GM18951 (cell line): ENCODE data around the gene SWAP70.

Source experiments
- POLR2A ChIP-seq: IDR thresholded peaks from 4 replicates; pipeline ENCODE4 v1.6.1; 2011; ENCODE audit warnings: mild to moderate bottlenecking; ENCODE audit not compliant: insufficient read length, insufficient read depth; ENCODE audit errors: extremely low read depth
- in situ Hi-C: fragments of 300-500 bp; cut with MboI; formaldehyde crosslinking; loops from one replicate; pipeline ENCODE4 v1.12.0; 2022; ENCODE audit warnings: low sequenced_read_pairs, mixed read lengths, inconsistent platforms; ENCODE audit not compliant: unreplicated experiment

Gene SWAP70

DNA sequence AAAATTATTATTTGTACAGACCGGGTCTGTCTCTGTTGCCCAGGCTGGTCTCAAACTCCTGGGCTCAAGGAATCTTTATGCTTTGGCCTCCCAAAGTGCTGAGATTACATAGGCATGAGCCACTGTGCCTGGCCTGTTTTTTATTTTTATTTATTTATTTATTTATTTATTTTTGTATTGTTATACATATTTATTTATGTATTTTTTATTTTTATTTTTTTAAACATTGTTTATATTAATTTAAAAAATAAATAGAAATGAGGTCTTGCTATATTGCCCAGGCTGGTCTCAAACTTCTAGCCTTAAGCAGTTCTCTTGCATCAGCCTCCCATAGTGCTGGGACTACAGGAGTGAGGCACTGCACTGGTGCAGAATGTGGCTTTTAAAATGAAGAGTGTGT is 47.0 kb downstream of the SWAP70 start:
- no peak for TF ChIP-seq POLR2A

DNA sequence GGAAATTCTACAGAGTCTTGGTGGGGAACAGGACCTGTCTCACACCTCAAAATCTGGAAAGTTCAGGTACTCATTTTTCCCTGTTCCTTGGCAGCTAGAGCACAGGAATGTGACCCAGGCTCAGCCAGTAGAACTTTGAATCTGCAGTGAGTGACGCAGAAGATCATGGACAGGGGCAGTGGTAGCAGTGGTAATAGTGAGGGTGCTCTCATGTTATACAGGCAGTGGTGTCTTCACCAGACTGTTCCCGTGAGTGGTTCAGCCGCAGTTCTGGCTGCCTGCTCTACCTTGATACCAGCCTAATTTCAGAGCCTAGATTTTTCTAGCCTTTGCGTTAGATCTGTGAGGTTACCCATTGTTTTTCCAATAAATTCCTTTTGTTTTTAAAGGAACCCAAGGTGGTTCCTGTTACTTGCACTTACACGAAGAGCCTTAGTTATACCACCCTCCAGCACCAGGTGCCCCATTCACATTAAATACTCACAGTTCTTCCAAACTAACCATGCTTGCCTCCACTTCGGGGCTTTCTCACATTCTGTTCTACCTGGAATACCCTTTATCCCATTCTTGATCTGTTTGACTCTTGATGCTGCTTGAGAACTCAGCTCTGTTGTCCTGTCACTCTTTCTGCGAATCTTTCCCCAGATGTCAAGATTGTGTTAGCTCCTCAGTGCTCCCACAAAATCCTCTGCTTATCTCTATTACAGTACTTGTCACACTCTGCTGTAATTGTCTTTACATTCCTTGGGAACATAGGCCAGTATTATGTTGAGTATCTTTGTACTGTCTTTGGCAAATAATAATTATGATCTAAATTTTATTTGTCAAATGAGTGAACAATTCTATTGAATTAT is 47.8 kb downstream of the SWAP70 start:
- in situ Hi-C loops = no loop called here
- TF ChIP-seq POLR2A = no peak

More for the DNA sequence above, 47.0 kb downstream of the SWAP70 start:
- in situ Hi-C loops = no loop called here

DNA sequence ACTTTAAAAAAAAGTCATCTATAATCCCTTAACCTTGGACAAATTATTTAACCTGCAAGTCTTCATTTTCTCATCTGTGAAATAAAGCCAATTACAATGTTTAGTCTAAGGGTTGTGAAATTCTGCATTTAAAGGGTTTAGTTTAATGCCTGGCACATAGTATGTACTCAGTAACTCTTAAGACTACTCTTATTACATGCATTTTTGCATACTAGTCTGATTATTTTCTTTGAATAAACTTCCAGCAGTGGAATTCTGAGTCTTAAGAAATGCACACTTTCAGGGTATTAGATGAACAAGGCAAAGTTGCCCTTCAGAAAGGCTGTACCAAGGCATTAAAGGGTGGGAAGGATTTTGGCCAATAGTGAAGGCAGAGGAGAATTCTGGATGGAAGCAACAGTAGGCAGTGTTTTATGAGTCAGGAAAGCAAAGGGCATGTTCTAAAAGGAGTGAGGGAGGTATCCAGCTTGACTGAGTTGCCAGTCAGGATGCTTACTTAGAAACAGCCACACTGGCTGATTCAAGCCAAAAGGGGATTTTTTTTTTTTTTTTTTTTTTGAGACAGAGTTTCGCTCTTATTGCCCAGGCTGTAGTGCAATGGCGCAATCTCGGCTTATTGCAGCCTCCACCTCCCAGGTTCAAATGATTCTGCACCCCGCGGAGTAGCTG is 50.5 kb downstream of the SWAP70 start:
- in situ Hi-C loops = no loop called here
- TF ChIP-seq POLR2A = no peak

DNA sequence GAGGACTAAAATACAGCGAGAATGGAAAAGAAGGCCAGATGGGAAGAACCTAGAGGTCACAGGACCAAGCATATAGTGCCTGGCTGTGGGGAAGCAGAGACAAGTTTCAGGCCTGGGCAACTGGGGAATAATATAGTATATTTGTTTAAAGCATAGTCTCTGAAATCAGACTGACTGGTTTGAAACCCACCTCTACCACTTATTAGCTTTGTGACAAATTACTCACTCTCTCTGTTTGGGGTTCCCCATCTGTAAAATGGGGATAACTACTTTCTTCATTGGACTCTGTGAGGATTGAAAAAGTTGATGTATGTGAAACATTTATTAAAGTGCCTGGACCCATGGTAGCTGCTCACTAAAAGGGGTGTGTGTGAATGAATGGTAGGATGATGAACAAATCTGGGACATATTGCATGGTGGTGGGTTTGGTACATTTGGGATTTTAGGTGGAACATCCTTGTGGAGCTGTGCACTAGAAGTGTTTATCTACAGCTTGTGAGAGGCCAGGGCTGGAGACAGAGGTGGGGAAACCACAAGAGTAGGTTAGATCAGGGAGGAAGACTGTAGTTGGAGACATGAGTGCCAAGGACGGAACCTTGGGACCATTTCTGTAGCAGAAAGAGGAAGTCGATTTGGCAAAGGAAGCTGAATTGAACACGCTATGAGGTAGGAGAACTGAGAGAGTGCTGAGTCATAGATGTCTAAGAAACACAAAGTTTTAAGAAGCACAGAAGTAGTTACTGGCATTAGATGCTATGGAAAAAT is 52.6 kb downstream of the SWAP70 start:
- in situ Hi-C loops = no loop called here
- no peak for TF ChIP-seq POLR2A

DNA sequence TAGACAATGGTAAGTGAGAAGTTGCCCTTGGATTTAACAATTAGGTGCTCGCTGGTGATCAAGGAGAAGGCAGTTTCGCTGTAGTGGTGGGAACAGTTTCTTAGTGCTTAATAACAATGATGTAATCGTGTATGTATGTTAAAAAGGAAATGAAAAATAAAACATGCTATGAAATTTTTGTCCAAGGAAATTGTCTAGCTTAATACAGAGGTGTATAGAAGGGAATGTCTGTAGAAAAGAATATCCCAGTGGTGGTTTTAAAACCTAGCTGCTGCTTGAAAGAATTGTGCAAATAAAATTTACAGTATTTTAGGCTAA is 53.1 kb downstream of the SWAP70 start:
- TF ChIP-seq POLR2A = no peak
- in situ Hi-C loops = no loop called here

DNA sequence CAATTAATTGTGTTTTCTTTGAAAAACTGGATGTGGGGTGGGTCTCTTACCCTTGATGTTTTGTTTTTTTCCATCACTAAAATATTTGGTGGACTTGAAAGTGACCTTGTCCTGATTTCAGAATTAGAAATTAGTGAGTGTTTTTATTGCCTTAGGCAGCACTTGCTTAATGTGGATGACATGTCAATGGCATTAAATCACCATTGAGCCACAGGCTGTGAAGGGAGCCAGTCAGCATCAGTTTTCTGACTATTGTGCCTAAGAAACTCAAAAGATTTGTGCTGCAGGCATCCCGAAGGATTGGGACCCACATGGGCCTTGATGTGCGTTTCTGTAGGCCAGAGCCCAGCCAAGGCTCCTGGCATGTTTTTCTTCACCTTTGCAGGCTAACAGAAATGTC is 53.8 kb downstream of the SWAP70 start:
- in situ Hi-C loops = no loop called here

DNA sequence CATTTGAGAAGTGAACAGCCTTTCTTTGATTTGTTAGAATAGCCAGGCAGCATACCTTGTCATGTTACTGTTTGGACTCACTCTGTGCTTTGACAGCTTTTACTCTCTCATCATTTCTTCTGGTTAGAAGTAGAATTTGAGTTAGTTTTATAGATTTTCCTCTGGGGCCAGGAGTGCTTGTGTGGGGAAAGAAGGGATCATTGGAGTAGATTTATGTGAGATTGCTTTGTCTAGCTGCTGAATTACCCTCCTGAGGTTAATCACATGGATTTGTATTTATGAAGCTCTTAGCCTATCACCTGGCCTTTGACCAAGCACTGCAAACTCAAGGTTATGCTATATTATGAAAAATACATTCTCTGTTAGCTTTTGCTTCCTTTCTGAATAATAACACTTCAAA is 54.3 kb downstream of the SWAP70 start:
- TF ChIP-seq POLR2A = no peak
- in situ Hi-C loops = no loop called here

More for the DNA sequence above, 53.8 kb downstream of the SWAP70 start:
- TF ChIP-seq POLR2A = no peak

DNA sequence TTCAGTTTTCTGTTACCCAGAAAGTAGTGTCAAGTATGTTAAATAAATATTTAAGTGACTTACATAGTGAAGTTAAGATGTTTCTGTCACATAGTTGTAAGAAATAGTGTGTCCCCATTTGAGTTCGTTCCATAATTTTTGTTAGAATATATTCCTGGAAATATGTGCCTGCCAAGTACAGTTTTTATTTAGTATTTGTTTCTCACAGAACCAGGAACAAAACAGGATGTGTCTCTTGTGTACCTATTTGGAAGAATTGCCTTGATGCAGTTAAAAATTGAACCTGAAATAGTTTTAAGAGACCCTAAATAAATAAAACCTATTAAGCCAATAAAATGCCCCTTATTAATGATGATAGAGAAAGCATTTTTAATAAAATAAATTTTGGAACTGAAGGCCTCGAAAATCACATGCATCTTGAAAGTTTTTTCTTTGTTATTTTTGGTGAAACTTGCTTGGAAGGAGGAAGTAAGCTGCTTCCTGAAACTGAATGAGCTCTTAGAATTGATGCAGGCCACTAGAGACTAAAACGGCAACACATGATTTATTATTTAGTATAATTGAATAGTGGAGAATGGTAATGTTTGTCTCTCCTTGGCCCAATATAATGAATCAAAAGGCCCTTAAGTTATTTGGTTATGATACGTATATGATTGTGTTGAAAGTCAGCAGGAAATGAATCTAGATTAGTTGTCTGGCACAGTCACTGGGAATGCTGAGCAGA is 55.9 kb downstream of the SWAP70 start:
- in situ Hi-C loops = no loop called here
- TF ChIP-seq POLR2A = no peak

DNA sequence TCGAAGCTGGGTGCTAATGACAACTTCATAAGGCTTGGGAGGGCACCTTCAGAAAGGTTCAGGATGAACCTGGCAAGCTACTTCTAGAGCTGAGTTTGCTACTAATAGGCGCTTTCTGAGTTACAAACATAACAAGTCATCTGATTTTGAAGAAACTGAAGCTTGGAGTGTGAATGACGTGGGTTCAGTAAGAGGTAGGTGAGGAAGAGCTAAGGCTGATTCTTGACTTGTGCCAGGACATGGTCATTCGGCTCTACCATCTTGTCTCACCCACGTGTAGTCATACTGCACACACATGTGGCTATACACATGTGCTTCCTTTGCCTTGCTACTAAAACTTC is 56.4 kb downstream of the SWAP70 start:
- no peak for TF ChIP-seq POLR2A
- in situ Hi-C loops = no loop called here

DNA sequence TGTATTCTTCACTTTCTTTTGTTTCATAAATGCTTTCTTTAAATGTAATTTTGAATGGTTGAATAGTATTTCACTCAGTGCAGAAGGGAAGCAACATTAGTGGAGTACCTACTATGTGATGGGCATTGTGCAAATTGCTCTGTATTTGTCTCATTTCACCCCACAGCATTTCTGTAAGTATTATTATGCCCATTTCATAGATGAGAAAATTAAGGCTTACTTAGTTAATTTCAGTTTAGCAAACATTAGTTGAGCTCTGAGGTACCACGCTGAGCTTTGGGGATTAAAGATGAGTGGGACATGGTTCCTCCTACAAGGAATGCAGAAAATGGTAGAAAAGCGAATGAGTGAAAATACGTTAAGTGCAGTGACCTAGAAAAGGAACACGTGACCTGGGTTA is 58.1 kb downstream of the SWAP70 start:
- in situ Hi-C loops = no loop called here
- TF ChIP-seq POLR2A = no peak

DNA sequence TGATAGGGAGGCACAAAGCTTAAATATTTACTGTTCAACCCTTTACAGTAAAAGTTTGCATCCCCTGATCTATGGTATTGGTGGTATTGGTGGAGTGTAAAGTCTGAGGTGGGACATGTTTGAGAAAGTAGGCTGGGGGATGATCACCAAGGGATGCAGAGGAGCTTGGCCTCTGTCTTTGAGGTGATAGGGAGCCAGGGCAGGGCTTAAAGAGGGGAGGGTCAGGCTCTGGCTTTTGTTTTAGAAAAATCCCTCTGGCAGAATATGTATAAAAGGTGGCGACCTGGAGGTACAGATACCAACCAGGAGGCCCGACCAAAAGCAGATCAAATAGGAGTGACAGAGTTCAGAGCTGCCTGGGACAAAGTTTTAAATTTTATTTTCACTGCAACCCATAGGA is 59.0 kb downstream of the SWAP70 start:
- in situ Hi-C loops = no loop called here

DNA sequence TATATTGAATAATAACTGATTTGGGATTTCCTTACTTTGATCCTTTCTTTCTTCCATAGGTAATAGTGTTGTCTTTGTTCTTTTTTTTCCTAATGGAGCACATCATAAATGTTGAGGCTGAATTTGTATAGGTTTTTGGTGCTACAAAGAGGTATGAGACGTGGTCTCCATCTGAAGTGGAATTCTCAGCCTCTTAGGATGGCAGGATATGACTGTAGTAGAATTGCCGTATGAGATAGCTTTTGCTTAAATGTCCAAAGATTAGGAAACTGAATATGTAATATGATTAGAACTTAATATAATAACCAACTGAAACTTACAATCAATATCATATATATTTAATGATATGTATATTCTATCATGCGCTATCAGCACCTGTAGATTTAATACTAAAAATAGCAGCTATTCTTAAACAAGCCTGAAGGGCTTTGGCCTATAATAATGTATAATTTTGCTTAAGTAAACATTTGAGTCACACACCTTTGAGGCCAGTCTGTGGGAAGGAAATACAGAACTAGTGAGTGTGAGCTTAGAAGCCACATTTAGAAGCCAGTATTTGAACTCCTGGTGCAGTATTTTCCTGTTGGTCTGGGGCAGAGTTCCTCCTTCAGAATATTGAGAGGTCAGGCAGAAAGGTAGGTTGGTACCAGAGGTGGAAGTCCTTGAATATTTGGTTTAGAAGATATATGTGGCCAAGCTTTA is 62.6 kb downstream of the SWAP70 start:
- in situ Hi-C loops = no loop called here
- TF ChIP-seq POLR2A = no peak

More for the DNA sequence above, 59.0 kb downstream of the SWAP70 start:
- no peak for TF ChIP-seq POLR2A
